ENCODE results near the gene ABCB6. TPM values are rescaled to one million over a fixed set of nuclear protein-coding genes. Genes with fewer than 3 reads are reported as not detected.

ABCB6 gene
- total RNA-seq, 2 donors from 2014 or later = 31.9 to 32.1 TPM

- DNase-seq (ENCODE audit: low spot score) = no peak
- H3K9me3 ChIP-seq = no peaks in the 10 kb centered on the region
- H3K27me3 ChIP-seq (replicated peaks; ENCODE audit: insufficient read depth) = no peaks in the 10 kb centered on the region
- H3K36me3 ChIP-seq = peaks cover 24 to 36% of the 10 kb centered on the region in 2 donors
- H3K27ac ChIP-seq = no peak overlapping the region
- WGBS = 95% methylated on average over 3 of the region's 3 CpGs
- H3K4me3 ChIP-seq = no peak overlapping the region
- no peak for TF ChIP-seq POLR2AphosphoS5 (IDR thresholded peaks at IDR 0.05)
- TF ChIP-seq CTCF (IDR thresholded peaks at IDR 0.05) = no peak
- no peak for TF ChIP-seq POLR2A (IDR thresholded peaks at IDR 0.05)
- intact Hi-C loops (cut with DNase I) = no loop called here
- H3K4me1 ChIP-seq (replicated peaks) = no peaks in the 10 kb centered on the region
These were observed 15.6 kb upstream of the ABCB6 start for GRCh38 chr2:219234331-219234730.

GRCh38 chr2:219230059-219230540, 11.3 kb upstream of the ABCB6 start:
- H3K27ac ChIP-seq = peak overlapping the region; percentile 95 to 96
- H3K27me3 ChIP-seq (replicated peaks; ENCODE audit: insufficient read depth) = no peaks in the 10 kb centered on the region
- no peaks in the 10 kb centered on the region for H3K9me3 ChIP-seq
- H3K4me3 ChIP-seq = peak overlapping the region; percentile 67 to 91
- H3K4me1 ChIP-seq (replicated peaks) = peaks cover 3% of the 10 kb centered on the region
- peaks cover 16 to 24% of the 10 kb centered on the region in 2 donors for H3K36me3 ChIP-seq
- TF ChIP-seq CTCF (IDR thresholded peaks at IDR 0.05) (no peak), POLR2A (IDR thresholded peaks at IDR 0.05) (no peak), POLR2AphosphoS5 (IDR thresholded peaks at IDR 0.05) (no peak)
- intact Hi-C loops (cut with DNase I) = no loop called here
- DNase-seq (ENCODE audit: low spot score) = peak; percentile 53
- 0% methylated on average over 24 of the region's 24 CpGs for WGBS

- peak; percentile 99 for DNase-seq (ENCODE audit: low spot score)
These were observed 10.7 kb upstream of the ABCB6 start, which contains the start of the genes ANKZF1 and ATG9A for GRCh38 chr2:219229305-219230058. Gene ANKZF1 (plus strand): TSS chr2:219229806. CDS start chr2:219230258, 452 bp downstream. Gene ATG9A (minus strand): TSS chr2:219229636. CDS start chr2:219228024, 1,612 bp downstream.

GRCh38 chr2:219228911-219229304, 10.2 kb upstream of the ABCB6 start:
- Histone ChIP-seq H3K27me3 (replicated peaks; ENCODE audit: insufficient read depth) (no peaks in the 10 kb centered on the region), H3K4me3 (peak overlapping the region; percentile 67 to 91), H3K4me1 (replicated peaks) (peaks cover 3% of the 10 kb centered on the region), H3K27ac (peak overlapping the region; percentile 95 to 96), H3K9me3 (no peaks in the 10 kb centered on the region), H3K36me3 (peaks cover 15 to 21% of the 10 kb centered on the region in 2 donors)
- DNase-seq (ENCODE audit: low spot score) = no peak
- TF ChIP-seq POLR2AphosphoS5 (IDR thresholded peaks at IDR 0.05) (no peak), POLR2A (IDR thresholded peaks at IDR 0.05) (no peak), CTCF (IDR thresholded peaks at IDR 0.05) (no peak)
- intact Hi-C loops (cut with DNase I) = no loop called here
- WGBS = 8% methylated on average over 3 of the region's 19 CpGs

More at GRCh38 chr2:219229305-219230058, 10.7 kb upstream of the ABCB6 start, which contains the start of the genes ANKZF1 and ATG9A:
- WGBS = 0% methylated on average over 18 of the region's 80 CpGs
- Histone ChIP-seq H3K27me3 (replicated peaks; ENCODE audit: insufficient read depth) (no peaks in the 10 kb centered on the region), H3K36me3 (peaks cover 14 to 21% of the 10 kb centered on the region in 2 donors), H3K4me1 (replicated peaks) (peaks cover 3% of the 10 kb centered on the region), H3K4me3 (peak within 1 kb of the TSS; percentile 67 to 91), H3K27ac (peak within 1 kb of the TSS; percentile 95 to 96), H3K9me3 (no peaks in the 10 kb centered on the region)
- peak; percentile 98 for TF ChIP-seq POLR2AphosphoS5 (IDR thresholded peaks at IDR 0.05)
- peak; percentile 79 for TF ChIP-seq POLR2A (IDR thresholded peaks at IDR 0.05)
- TF ChIP-seq CTCF (IDR thresholded peaks at IDR 0.05) = peak in 2 of 4 experiments; percentile 17 to 18
- intact Hi-C loops (cut with DNase I) = no loop called here
